Activated CD8-positive, alpha-beta memory T cell treated with anti-CD3 and anti-CD28 coated beads, Interleukin-2, amount 50 U/mL, for 24 hours (primary cell): ENCODE measurements around the gene ETF1.

ENCODE experiments used
- DNase-seq: peaks from one replicate; pipeline ENCODE4 v3.0.0-alpha.2; 2020; ENCODE audit errors: extremely low read depth

Gene ETF1

DNA sequence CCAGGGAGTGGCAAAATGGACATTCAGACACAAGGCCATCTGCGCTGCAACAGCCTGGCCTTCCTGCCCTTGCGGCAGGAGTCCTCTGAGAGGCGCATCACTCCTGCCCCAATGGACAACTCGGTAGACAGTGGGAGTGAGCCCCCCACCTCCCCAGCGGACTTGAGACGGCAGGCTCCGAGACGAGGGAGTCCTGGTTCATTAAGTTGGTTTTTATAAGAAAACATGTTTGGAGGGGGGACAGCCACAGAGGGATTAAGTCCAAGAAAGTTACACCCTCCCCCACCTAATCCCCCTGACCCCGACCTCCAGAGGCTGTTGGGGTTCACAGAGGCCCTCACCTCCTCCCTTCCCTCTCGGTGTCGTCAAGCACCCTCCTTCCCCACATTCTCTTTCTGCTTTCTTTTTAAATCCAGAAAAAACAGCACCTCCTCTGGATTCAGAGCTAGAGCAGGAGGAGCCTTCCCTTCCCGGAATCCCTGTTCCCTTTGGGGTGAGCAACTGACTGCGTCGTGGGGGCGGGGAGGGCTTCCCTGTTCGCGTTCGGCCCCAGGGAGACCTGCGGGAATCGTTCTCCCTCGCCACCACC is 79.5 kb downstream of the ETF1 start:
- DNase-seq, result no peak

DNA sequence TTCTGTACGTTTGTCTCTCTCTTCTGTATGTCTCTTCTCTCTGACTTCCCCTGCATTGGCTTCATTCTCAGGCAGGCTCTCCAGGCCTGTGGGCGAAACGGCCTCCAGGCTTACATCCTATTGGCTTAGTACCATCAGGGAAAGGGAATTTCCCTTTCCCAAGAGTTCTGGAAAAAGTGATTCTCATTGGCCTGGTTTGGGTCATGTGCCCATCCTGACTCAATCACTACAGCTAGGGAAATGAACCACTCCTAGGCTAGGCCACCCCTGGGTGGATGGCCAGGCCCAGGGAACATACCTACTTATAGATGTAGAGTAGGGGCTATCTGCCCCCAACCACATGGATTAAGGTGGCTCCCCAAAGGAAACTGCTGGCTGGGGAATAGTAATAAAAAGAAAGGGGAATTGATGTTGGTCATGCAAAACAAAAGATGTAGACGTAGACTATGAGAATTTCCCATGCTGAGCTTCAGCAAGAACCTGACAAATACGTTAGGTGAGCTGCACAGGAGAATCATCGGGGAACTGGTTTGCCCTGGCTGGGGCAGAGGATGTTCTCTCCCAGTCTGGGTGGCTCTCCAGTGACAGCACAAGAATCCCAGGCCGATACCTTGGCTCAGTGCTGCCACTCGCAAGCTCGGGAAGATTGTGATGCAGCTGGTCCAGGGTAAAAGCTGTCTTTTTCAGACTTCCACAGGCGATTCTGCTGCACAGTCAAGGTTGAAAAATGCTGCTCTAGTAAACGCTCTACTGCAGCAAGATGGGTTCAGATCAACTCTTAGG is 81.5 kb downstream of the ETF1 start:
- no peak for DNase-seq

DNA sequence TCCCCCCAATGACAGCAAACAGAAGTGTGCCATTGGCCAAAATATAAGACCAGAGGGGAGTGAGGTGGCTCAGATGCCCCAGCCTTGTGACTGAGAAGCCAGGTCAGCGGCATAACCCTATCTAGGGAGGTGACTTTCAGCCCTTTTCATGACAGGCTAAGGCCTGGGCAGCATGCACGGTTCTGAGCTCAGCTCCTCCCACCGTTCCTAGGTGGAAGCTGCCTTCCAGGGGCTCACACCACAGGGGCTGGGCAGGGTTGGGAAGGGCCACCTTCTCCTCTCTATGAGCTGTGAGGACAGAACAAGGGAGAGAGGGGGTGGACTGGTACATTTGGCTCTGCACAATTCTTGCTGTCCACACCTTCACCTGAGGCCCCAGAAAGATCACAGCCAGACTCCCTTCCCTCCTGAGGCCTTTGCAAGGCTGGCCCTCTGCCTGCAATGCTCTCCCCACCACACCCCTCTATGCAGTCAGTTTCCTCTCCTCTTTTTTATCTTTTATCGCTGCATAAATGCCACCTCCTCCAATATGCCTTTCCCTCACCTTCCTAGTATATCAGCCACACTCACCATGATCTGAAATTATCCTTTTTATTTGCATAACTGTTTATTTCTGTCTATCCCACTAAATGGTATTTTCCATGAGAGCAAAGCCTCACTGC is 82.9 kb downstream of the ETF1 start:
- no peak for DNase-seq

DNA sequence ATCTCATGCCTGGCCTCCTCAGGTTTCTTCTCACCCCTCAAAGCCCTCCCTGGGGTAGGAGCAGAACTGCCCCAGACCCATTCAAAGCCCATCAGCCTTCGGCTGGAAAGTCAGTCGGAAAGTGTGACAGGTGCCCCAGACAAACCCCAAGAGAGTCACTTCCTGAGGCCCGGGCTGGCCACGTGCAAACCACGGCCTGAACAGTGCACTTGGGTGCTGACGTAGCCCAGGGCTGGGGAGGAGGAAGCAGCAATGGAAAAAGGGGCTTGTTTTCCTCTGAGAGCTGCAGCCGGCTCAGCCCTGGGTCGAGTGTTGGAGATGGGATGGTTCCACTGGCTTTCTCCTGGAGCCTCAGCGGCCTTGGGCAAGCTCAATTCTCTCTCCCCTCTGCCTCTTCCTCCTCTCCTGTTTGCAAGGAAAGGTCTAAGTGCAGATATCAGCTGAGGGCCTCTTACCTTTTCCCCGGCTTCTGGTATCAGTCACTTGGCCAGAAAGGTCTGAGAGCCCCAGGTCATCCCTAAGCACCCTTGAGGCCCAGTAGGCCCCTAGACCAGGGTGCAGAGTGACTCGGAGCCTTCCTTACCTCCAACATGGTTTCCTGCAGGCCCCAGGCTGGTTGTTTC is 83.6 kb downstream of the ETF1 start:
- peak; percentile 72 for DNase-seq

DNA sequence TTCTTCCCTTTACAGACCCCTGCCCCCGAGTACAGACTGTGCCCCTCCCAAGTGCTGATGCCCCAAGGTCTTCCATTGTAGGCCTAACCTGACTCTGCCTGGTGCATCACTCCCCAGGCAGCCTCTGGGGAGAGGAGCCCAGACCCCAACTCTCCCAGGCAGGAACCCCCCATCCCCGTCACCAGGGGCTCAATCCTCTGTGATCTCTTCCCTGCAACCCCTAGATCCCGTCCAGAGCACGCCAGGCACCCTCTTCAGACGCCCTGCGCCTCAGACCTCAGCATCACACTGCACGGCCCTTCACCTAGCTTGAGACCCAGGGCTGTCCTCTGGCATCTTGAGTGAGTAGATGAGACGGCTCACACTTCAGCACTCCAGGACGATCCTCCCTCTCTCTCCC is 84.2 kb downstream of the ETF1 start:
- DNase-seq, result no peak

DNA sequence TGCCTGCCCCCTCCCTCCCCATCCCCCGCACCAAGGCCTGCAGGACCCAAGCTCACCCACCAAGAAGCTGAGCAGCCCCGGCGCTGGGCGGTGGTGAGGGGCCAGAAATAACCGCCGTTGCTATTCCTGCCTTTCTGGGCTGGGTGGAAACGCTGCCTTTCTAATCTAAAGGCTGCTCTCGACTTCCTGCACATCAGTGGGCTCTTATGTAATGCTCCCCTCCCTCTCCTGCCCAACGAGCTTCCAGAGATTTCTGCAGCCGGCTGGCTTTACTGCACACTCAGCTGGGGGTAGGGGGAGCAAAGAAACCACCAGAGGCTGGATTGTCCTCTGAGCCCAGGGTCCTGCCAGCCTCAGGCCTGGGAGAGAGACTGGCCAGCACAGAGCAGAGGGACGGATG is 84.7 kb downstream of the ETF1 start:
- DNase-seq, result no peak

DNA sequence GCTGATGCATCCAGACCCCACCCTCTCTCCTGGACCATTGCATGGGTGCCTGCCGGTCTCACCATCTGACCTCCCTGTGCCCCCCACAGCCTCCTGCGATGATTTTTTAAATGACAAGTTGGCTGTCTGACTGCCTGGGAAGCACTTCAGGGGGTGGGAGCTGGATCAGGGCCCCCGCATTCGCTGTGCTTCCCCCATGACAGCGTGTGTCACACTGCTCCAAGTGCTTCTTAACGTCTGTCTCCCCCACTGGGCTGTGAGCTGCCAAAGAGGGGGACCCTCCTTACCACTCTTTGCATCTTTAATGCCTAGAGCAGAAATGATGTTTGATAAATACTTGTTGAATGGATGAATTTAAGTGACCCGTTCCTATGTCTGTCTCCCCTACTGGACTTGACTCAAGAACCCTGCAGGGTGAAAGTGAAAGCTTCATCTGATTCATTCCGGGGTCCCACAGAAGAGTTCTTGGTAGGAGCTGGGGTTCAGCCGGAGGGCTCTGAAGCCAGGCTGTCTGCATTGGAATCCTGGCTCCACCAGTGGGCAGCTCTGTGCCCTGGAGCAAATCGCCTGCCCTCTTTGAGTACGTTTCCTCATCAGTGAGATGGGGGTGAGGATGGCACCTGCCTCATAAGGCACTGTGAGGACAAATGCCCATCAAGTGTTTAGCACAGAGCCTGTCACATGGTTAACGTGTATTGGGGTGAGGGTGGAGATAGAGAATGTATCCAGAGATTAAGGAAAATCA is 85.3 kb downstream of the ETF1 start:
- no peak for DNase-seq
